Measurements from ENCODE around the gene MAGEA9B. TPM values are rescaled to one million over a fixed set of nuclear protein-coding genes. Genes with fewer than 3 reads are reported as not detected.
"Not testable (repeated sequence)": the region's sequence is repeated elsewhere in the genome, so short reads cannot be mapped to it uniquely, and the experiment has no call there.

MAGEA9B gene
- polyA plus RNA-seq, 3 donors = not detected

GRCh38 chrX:149547782-149548181 lies 39.5 kb downstream of the MAGEA9B start:
- H3K79me2 ChIP-seq (ENCODE audit: insufficient read depth, low read length); H2AFZ ChIP-seq (ENCODE audit: insufficient read depth, low read depth, low read length, poor library complexity, severe bottlenecking); intact Hi-C loops (cut with micrococcal nuclease); H3K4me1 Mint-ChIP-seq; DNase-seq; H3K4me3 ChIP-seq (replicated peaks in 1 of 3; ENCODE audit: low read depth in 2 of 3, low read length in 3 of 3); H3K4me1 ChIP-seq (ENCODE audit: control insufficient read depth in 1 of 2, insufficient read depth in 2 of 2, low read length in 2 of 2); H3K4me2 ChIP-seq (replicated peaks; ENCODE audit: extremely low read depth, low read length, poor library complexity, severe bottlenecking); H3K27me3 ChIP-seq (ENCODE audit: control insufficient read depth in 2 of 2, insufficient read depth in 2 of 2, low read length in 2 of 2); H3K4me3 Mint-ChIP-seq; H3K27me3 Mint-ChIP-seq (ENCODE audit: low read depth in 3 of 3); H3K27ac Mint-ChIP-seq; H3K9me3 Mint-ChIP-seq; H4K20me1 ChIP-seq (ENCODE audit: insufficient read depth, low read length); H3K9me3 ChIP-seq (replicated peaks in 1 of 2; ENCODE audit: control insufficient read depth in 1 of 2, insufficient read depth in 1 of 2, low read length in 2 of 2); H3K36me3 ChIP-seq (replicated peaks in 1 of 2; ENCODE audit: control insufficient read depth in 1 of 2, insufficient read depth in 2 of 2, low read length in 2 of 2); H3K9ac ChIP-seq (ENCODE audit: insufficient read depth, low read length, poor library complexity, severe bottlenecking); H3K27ac ChIP-seq (ENCODE audit: low read depth in 1 of 2, low read length in 2 of 2): not testable (repeated sequence)
- WGBS (ENCODE audit: insufficient coverage) = no CpG with 5 or more reads among the region's 3 CpGs
- peaks cover 11 to 17% of the 10 kb centered on the region in 2 donors for H3K36me3 Mint-ChIP-seq

- H3K36me3 Mint-ChIP-seq = peaks cover 11 to 17% of the 10 kb centered on the region in 2 donors
- H3K9ac ChIP-seq (ENCODE audit: insufficient read depth, low read length, poor library complexity, severe bottlenecking); H4K20me1 ChIP-seq (ENCODE audit: insufficient read depth, low read length); H3K4me1 ChIP-seq (ENCODE audit: control insufficient read depth in 1 of 2, insufficient read depth in 2 of 2, low read length in 2 of 2); H3K27ac ChIP-seq (ENCODE audit: low read depth in 1 of 2, low read length in 2 of 2); H3K9me3 ChIP-seq (replicated peaks in 1 of 2; ENCODE audit: control insufficient read depth in 1 of 2, insufficient read depth in 1 of 2, low read length in 2 of 2); H3K27me3 Mint-ChIP-seq (ENCODE audit: low read depth in 3 of 3); H3K4me3 ChIP-seq (replicated peaks in 1 of 3; ENCODE audit: low read depth in 2 of 3, low read length in 3 of 3); intact Hi-C loops (cut with micrococcal nuclease); H3K27me3 ChIP-seq (ENCODE audit: control insufficient read depth in 2 of 2, insufficient read depth in 2 of 2, low read length in 2 of 2); H3K4me1 Mint-ChIP-seq; H3K9me3 Mint-ChIP-seq; H2AFZ ChIP-seq (ENCODE audit: insufficient read depth, low read depth, low read length, poor library complexity, severe bottlenecking); H3K4me3 Mint-ChIP-seq; H3K4me2 ChIP-seq (replicated peaks; ENCODE audit: extremely low read depth, low read length, poor library complexity, severe bottlenecking); DNase-seq; H3K36me3 ChIP-seq (replicated peaks in 1 of 2; ENCODE audit: control insufficient read depth in 1 of 2, insufficient read depth in 2 of 2, low read length in 2 of 2); H3K79me2 ChIP-seq (ENCODE audit: insufficient read depth, low read length); H3K27ac Mint-ChIP-seq: not testable (repeated sequence)
- WGBS (ENCODE audit: insufficient coverage) = no CpG with 5 or more reads among the region's 1 CpG
These were observed 40.3 kb downstream of the MAGEA9B start for GRCh38 chrX:149546962-149547361.

GRCh38 chrX:149545545-149546543 lies 41.4 kb downstream of the MAGEA9B start:
- H2AFZ ChIP-seq (ENCODE audit: insufficient read depth, low read depth, low read length, poor library complexity, severe bottlenecking); H3K4me3 ChIP-seq (replicated peaks in 1 of 3; ENCODE audit: low read depth in 2 of 3, low read length in 3 of 3); H3K9me3 ChIP-seq (replicated peaks in 1 of 2; ENCODE audit: control insufficient read depth in 1 of 2, insufficient read depth in 1 of 2, low read length in 2 of 2); H3K79me2 ChIP-seq (ENCODE audit: insufficient read depth, low read length); H3K27ac ChIP-seq (ENCODE audit: low read depth in 1 of 2, low read length in 2 of 2); H3K9me3 Mint-ChIP-seq; H3K4me1 Mint-ChIP-seq; H3K4me3 Mint-ChIP-seq; H3K27me3 Mint-ChIP-seq (ENCODE audit: low read depth in 3 of 3); H3K4me1 ChIP-seq (ENCODE audit: control insufficient read depth in 1 of 2, insufficient read depth in 2 of 2, low read length in 2 of 2); H3K9ac ChIP-seq (ENCODE audit: insufficient read depth, low read length, poor library complexity, severe bottlenecking); H4K20me1 ChIP-seq (ENCODE audit: insufficient read depth, low read length); DNase-seq; H3K4me2 ChIP-seq (replicated peaks; ENCODE audit: extremely low read depth, low read length, poor library complexity, severe bottlenecking); H3K27me3 ChIP-seq (ENCODE audit: control insufficient read depth in 2 of 2, insufficient read depth in 2 of 2, low read length in 2 of 2); H3K36me3 ChIP-seq (replicated peaks in 1 of 2; ENCODE audit: control insufficient read depth in 1 of 2, insufficient read depth in 2 of 2, low read length in 2 of 2); intact Hi-C loops (cut with micrococcal nuclease): not testable (repeated sequence)
- Mint-ChIP-seq H3K36me3 (peaks cover 11 to 17% of the 10 kb centered on the region in 2 donors), H3K27ac (peak overlapping the region in 3 of 7 donors; percentile 18 to 77 (median 59))
- no CpG with 5 or more reads among the region's 29 CpGs for WGBS (ENCODE audit: insufficient coverage)

Measured in CD14-positive monocyte (primary cell).